Left lung (tissue), 10 donors: Measurements from ENCODE around the gene PLXDC2. TPM values are rescaled to one million over a fixed set of nuclear protein-coding genes. Genes with fewer than 3 reads are reported as not detected.
A peak's percentile ranks its signal among the peaks of the same experiment; 100 is the strongest.

Experiments
- ATAC-seq: fragments of 200-7000 bp; cut with Tn5 transposase; one replicate; pipeline ENCODE4 v1.9.1; 2020; ENCODE audit warnings: moderate library complexity
- DNase-seq, 4 donors: peaks; one replicate each; pipeline ENCODE4 v3.0.0-alpha.2; 2013 to 2020
- H3K27ac ChIP-seq, 2 donors: fragments of 200-600 bp; sonication (generic) in 1 of 2; one replicate each; pipeline versions ENCODE4 v1.5.0 to v1.8.0; 2020 to 2021
- H3K27me3 ChIP-seq, 2 donors: fragments of 200-600 bp; sonication (generic) in 1 of 2; one replicate each; pipeline versions ENCODE4 v1.5.0 to v1.8.0; 2020 to 2021
- H3K36me3 ChIP-seq, 2 donors: fragments of 200-600 bp; sonication (generic) in 1 of 2; one replicate each; pipeline versions ENCODE4 v1.5.0 to v1.8.0; 2020 to 2021
- H3K4me1 ChIP-seq, 2 donors: fragments of 200-600 bp; one replicate each; pipeline ENCODE4 v1.8.0; 2021
- H3K4me3 ChIP-seq, 2 donors: fragments of 200-600 bp; sonication (generic) in 1 of 2; one replicate each; pipeline versions ENCODE4 v1.5.0 to v1.8.0; 2020 to 2021; ENCODE audit warnings: mild to moderate bottlenecking in 1 of 2
- H3K9me3 ChIP-seq, 2 donors: fragments of 200-600 bp; sonication (generic) in 1 of 2; one replicate each; pipeline versions ENCODE4 v1.5.0 to v1.8.0; 2020 to 2021
- CTCF ChIP-seq, 2 donors: fragments of 200-600 bp; sonication (generic) in 1 of 2; IDR thresholded peaks; one replicate each; pipeline versions ENCODE4 v1.5.0 to v1.8.0; 2021; ENCODE audit warnings: antibody characterized with exemption in 2 of 2
- intact Hi-C, 2 donors: fragments of 100-400 bp; cut with DNase I; formaldehyde crosslinking; loops; one replicate each; pipeline versions ENCODE4 v1.11.2 to v1.14.2; 2022
- polyA plus RNA-seq, 6 donors: library from polyadenylated mRNA; unstranded; fragments of 120-200 nt; gene quantifications; one replicate each; pipeline ENCODE4 v1.2.1, GENCODE V29; 2013; ENCODE audit not compliant: insufficient read length in 6 of 6
- total RNA-seq, 2 donors: library from RNA; stranded (reverse); fragmentation: NEBNext Ultra II Directional; extraction: Animal tissue kit (Norgen Biotek cat#: 25700); gene quantifications; one replicate each; pipeline ENCODE4 v1.2.1, GENCODE V29; 2021
- donor health status: DM: no; HTN: yes; CAD: no.
- donor health status: DM: no; HTN: no; CAD: no.

The PLXDC2 gene
- total and polyA plus RNA-seq, 8 donors = 85.3 to 127 (median 112) TPM

DNA sequence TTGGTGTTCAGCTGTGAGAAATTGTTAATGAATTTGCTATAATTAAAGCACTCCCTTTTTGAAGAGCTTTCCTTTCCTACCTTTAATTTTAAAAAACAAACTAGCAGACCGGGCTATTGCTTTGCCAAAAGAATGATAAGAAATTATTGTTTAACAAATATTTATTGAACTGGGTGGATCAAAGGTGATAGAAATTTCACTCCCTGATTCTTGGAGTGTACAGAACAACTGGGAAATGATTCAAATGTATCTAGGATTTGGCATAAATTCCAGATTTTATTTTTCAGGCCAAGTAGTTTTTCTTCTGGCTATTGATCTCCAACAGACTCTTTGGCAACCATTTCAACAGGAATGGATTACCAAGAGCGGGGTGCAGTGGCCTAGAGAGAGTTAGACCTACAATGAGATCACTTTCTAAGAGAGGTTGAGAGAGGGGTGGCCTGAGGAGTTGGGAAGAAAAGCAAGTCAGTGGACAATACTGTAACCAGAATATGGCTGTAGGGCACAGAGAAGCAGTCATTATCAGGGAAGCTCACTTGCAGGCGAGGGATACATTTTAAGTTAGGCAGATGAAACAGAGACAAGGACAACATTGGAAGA, 71.9 kb downstream of the PLXDC2 start:
- no peak for DNase-seq
- ATAC-seq = no peak
- H3K4me3 ChIP-seq = no peak overlapping the region
- no peak for TF ChIP-seq CTCF (IDR thresholded peaks at IDR 0.05)
- intact Hi-C loops = no loop called here
- H3K36me3 ChIP-seq = no peaks in the 10 kb centered on the region
- H3K27ac ChIP-seq = no peak overlapping the region
- peaks cover 9 to 15% of the 10 kb centered on the region in 2 donors for H3K4me1 ChIP-seq
- H3K9me3 ChIP-seq = no peaks in the 10 kb centered on the region
- no peaks in the 10 kb centered on the region for H3K27me3 ChIP-seq

GRCh38 chr10:19889256-19889655, 73.0 kb downstream of the PLXDC2 start:
- intact Hi-C loops = no loop called here
- DNase-seq (no peak), ATAC-seq (peak; percentile 77)
- Histone ChIP-seq H3K4me1 (peaks cover 9 to 15% of the 10 kb centered on the region in 2 donors), H3K27ac (no peak overlapping the region), H3K4me3 (no peak overlapping the region), H3K9me3 (no peaks in the 10 kb centered on the region), H3K27me3 (no peaks in the 10 kb centered on the region), H3K36me3 (no peaks in the 10 kb centered on the region)
- no peak for TF ChIP-seq CTCF (IDR thresholded peaks at IDR 0.05)

DNA sequence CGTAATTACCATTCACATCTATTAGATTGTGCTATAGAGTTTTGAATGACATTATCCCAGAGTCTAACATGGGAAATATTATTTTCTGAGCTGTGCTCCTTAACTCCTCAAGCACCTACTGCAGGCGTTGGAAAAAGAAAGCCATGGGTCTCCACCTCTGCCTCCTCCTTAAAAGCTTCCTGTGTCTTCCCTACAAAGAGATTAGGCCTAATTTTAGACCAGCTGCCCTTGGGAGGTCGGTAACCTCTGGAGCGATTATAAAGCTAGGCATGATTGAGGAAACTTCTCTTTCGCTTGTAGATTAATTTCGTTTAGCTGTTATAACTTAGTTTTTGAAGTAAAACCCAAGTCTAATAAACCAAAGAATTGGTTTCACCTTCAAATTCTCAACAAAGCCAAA, 75.2 kb downstream of the PLXDC2 start:
- no peak overlapping the region for H3K27ac ChIP-seq
- TF ChIP-seq CTCF (IDR thresholded peaks at IDR 0.05) = no peak
- intact Hi-C loops = no loop called here
- peaks cover 0 to 5% of the 10 kb centered on the region in 2 donors for H3K9me3 ChIP-seq
- ATAC-seq (no peak), DNase-seq (no peak)
- no peaks in the 10 kb centered on the region for H3K36me3 ChIP-seq
- H3K4me1 ChIP-seq = peaks cover 9 to 15% of the 10 kb centered on the region in 2 donors
- no peaks in the 10 kb centered on the region for H3K27me3 ChIP-seq
- no peak overlapping the region for H3K4me3 ChIP-seq

DNA sequence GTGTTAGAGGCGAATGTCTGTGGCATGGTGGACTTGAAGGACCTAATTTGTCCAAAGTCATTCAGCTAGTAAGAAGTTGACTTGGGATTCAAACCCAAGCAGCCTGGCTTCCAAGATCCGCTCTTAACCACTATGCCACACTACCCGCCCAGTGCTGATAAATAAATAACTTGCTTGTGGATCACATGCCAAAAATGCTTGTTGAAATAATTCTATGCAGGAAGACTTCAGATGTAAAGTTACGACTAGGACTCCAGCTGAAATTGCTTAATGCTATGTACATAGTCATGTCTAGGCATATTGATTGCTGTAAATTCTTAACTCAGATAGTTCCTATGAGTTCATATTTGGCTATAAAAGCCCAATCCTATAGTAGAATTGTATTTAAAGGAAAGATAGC, 76.0 kb downstream of the PLXDC2 start:
- H3K27ac ChIP-seq = no peak overlapping the region
- intact Hi-C loops = no loop called here
- peak in 1 of 4 donors; percentile 10 for DNase-seq
- no peaks in the 10 kb centered on the region for H3K36me3 ChIP-seq
- TF ChIP-seq CTCF (IDR thresholded peaks at IDR 0.05) = no peak
- peaks cover 9 to 15% of the 10 kb centered on the region in 2 donors for H3K4me1 ChIP-seq
- H3K27me3 ChIP-seq = no peaks in the 10 kb centered on the region
- no peak overlapping the region for H3K4me3 ChIP-seq
- peaks cover 0 to 5% of the 10 kb centered on the region in 2 donors for H3K9me3 ChIP-seq
- peak; percentile 72 for ATAC-seq

GRCh38 chr10:19892677-19893076, 76.4 kb downstream of the PLXDC2 start:
- DNase-seq (no peak), ATAC-seq (no peak)
- peaks cover 9 to 15% of the 10 kb centered on the region in 2 donors for H3K4me1 ChIP-seq
- no peak overlapping the region for H3K27ac ChIP-seq
- no peak overlapping the region for H3K4me3 ChIP-seq
- intact Hi-C loops = no loop called here
- no peaks in the 10 kb centered on the region for H3K36me3 ChIP-seq
- no peak for TF ChIP-seq CTCF (IDR thresholded peaks at IDR 0.05)
- H3K9me3 ChIP-seq = peaks cover 0 to 5% of the 10 kb centered on the region in 2 donors
- H3K27me3 ChIP-seq = no peaks in the 10 kb centered on the region
